Astrocyte (in vitro differentiated cells and primary cell): ENCODE measurements around the gene ANKDD1B. TPM values are rescaled to one million over a fixed set of nuclear protein-coding genes. Genes with fewer than 3 reads are reported as not detected.

Source experiments
- DNase-seq: peaks from one replicate; pipeline ENCODE4 v3.0.0-alpha.2; 2010; ENCODE audit warnings: low read depth
- FAIRE-seq: peaks from 2 replicates; lab custom pipeline; 2011; peaks lifted over from hg19 to GRCh38; lab: Jason Lieb, UNC
- H2AFZ ChIP-seq: 2 replicates; pipeline ENCODE4 v1.6.0; 2012; ENCODE audit warnings: low read depth, low read length, inconsistent platforms
- H3K27ac ChIP-seq: 2 replicates; pipeline ENCODE4 v1.5.1; 2011; ENCODE audit warnings: low read depth, low read length, inconsistent platforms
- H3K27me3 ChIP-seq: 2 replicates; pipeline ENCODE4 v1.6.0; 2011; ENCODE audit warnings: low read length, inconsistent platforms; ENCODE audit not compliant: insufficient read depth
- H3K36me3 ChIP-seq: 2 replicates; pipeline ENCODE4 v1.5.1; 2011; ENCODE audit warnings: low read length, inconsistent platforms; ENCODE audit not compliant: insufficient read depth
- H3K4me1 ChIP-seq: 2 replicates; pipeline ENCODE4 v1.5.1; 2011; ENCODE audit warnings: low read length, inconsistent platforms; ENCODE audit not compliant: insufficient read depth
- H3K4me2 ChIP-seq: 2 replicates; pipeline ENCODE4 v1.6.0; 2012; ENCODE audit warnings: low read length, inconsistent platforms
- H3K4me3 ChIP-seq: 2 replicates; pipeline ENCODE4 v1.5.1; 2011; ENCODE audit warnings: low read depth, mild to moderate bottlenecking, low read length, inconsistent platforms; ENCODE audit not compliant: insufficient read depth
- H3K79me2 ChIP-seq: 2 replicates; pipeline ENCODE4 v1.6.0; 2012; ENCODE audit warnings: mild to moderate bottlenecking, low read length, inconsistent platforms; ENCODE audit not compliant: insufficient read depth
- H3K9ac ChIP-seq: 2 replicates; pipeline ENCODE4 v1.6.0; 2012; ENCODE audit warnings: mild to moderate bottlenecking, low read length, inconsistent platforms
- H3K9me3 ChIP-seq: 2 replicates; pipeline ENCODE4 v1.5.1; 2012; ENCODE audit warnings: low read depth, mild to moderate bottlenecking, low read length, inconsistent platforms; ENCODE audit not compliant: insufficient read depth
- H4K20me1 ChIP-seq: 2 replicates; pipeline ENCODE4 v1.6.0; 2012; ENCODE audit warnings: low read length, inconsistent platforms; ENCODE audit not compliant: insufficient read depth
- H3K27ac Mint-ChIP-seq: one replicate; pipeline ENCODE4 v1.8.0; 2021; ENCODE audit warnings: mild to moderate bottlenecking, mixed read lengths; ENCODE audit not compliant: unreplicated experiment
- H3K27me3 Mint-ChIP-seq: one replicate; pipeline ENCODE4 v1.8.0; 2021; ENCODE audit warnings: low read depth, mixed read lengths; ENCODE audit not compliant: unreplicated experiment
- H3K36me3 Mint-ChIP-seq: one replicate; pipeline ENCODE4 v1.8.0; 2021; ENCODE audit warnings: low read depth, mixed read lengths; ENCODE audit not compliant: unreplicated experiment
- H3K4me1 Mint-ChIP-seq: one replicate; pipeline ENCODE4 v1.8.0; 2021; ENCODE audit warnings: low read depth, mixed read lengths; ENCODE audit not compliant: unreplicated experiment
- H3K4me3 Mint-ChIP-seq: one replicate; pipeline ENCODE4 v1.8.0; 2021; ENCODE audit warnings: mild to moderate bottlenecking, moderate library complexity, mixed read lengths; ENCODE audit not compliant: unreplicated experiment
- H3K9me3 Mint-ChIP-seq: one replicate; pipeline ENCODE4 v1.8.0; 2021; ENCODE audit warnings: mild to moderate bottlenecking, mixed read lengths; ENCODE audit not compliant: unreplicated experiment
- EZH2 ChIP-seq: IDR thresholded peaks from 2 replicates; pipeline ENCODE4 v1.6.1; 2012; ENCODE audit warnings: mild to moderate bottlenecking, low read length, inconsistent platforms; ENCODE audit not compliant: insufficient read depth
- total RNA-seq: library from RNA; stranded (reverse); gene quantifications from 2 replicates; pipeline ENCODE4 v1.2.1, GENCODE V29; 2021
- TF ChIP-seq, protein P1 (sequence below): IDR thresholded peaks from 2 replicates; pipeline ENCODE4 v1.5.1; 2011; ENCODE audit warnings: low read depth, mild to moderate bottlenecking, inconsistent platforms, low read length, moderate library complexity; ENCODE audit not compliant: insufficient read depth

ANKDD1B gene
- total RNA-seq, 1 donor from 2014 or later, result 0.59 TPM

DNA sequence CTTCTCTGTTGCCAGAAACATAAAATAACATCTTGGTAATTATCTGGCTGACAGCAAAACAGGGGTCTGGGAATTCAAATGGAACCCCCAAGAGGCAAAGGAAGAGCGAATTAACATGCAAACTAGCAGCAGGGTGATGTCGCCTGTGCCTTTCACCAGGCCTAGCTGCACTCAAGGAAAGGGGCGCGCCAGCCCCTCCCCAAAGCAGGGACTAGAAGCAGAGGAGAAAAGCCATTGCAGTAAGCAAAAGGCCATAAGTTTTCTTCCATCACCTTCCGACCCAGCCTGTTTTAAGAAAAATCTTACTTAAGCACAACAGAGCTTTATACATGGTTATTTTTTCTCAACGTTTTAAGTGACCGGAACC, 105.4 kb downstream of the ANKDD1B start:
- H3K4me1 Mint-ChIP-seq, result peaks cover 5% of the 10 kb centered on the region
- peak overlapping the region; percentile 95 for H3K4me2 ChIP-seq

DNA sequence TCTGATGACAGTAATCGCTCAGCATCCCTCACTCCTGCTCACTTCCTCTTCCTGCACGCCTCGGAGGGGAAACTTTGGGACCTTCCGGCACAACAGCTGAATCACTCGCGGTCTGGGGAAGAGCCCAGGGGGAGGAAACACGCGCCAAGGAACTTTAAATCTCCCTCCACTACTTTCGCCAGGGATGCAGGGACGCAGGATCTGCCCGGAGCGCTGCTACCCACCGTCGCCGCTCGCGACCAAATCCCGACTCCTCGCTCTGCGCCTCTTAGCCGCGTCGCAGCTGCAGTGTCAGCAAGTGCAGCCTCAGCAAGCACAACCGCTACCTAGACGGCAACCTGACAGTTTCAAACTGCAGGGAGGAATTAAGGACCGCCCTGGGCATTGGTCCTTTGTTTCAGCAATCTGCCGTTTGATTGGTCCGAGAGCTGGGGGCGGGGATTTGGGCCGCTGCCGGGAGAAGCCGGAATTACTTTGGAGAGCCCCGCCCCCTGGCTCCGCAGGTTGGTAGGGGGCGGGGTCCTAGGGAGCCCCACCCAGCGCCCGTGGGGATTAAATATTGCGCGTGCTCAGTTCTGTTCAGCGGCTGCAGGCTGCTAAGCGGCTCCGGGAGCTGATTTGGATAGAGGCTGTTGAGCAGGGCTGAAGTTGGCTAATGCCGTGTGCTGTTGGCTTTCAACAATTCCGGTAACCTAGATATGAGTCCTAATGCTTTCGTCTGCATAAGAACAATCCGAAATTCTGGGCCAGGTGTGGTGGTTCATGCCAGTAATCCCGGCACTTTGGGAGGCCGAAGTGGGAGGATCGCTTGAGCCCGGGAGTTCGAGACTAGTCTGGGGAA, 106.0 kb downstream of the ANKDD1B start, which contains the start of gene POC5:
Gene POC5 (minus strand): TSS at position 356 of the 841 bp plus-strand sequence. CDS start 4,500 bp downstream, outside the sequence.
- TF ChIP-seq, protein P1, sequence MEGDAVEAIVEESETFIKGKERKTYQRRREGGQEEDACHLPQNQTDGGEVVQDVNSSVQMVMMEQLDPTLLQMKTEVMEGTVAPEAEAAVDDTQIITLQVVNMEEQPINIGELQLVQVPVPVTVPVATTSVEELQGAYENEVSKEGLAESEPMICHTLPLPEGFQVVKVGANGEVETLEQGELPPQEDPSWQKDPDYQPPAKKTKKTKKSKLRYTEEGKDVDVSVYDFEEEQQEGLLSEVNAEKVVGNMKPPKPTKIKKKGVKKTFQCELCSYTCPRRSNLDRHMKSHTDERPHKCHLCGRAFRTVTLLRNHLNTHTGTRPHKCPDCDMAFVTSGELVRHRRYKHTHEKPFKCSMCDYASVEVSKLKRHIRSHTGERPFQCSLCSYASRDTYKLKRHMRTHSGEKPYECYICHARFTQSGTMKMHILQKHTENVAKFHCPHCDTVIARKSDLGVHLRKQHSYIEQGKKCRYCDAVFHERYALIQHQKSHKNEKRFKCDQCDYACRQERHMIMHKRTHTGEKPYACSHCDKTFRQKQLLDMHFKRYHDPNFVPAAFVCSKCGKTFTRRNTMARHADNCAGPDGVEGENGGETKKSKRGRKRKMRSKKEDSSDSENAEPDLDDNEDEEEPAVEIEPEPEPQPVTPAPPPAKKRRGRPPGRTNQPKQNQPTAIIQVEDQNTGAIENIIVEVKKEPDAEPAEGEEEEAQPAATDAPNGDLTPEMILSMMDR, result no peak
- no peak for TF ChIP-seq EZH2
- peaks cover 5% of the 10 kb centered on the region for H3K4me1 Mint-ChIP-seq
- Histone ChIP-seq H3K4me3 (peak within 1 kb of the TSS; percentile 94), H2AFZ (peak within 1 kb of the TSS; percentile 95), H3K36me3 (no peaks in the 10 kb centered on the region), H3K27ac (peak within 1 kb of the TSS; percentile 86), H3K9ac (peak within 1 kb of the TSS; percentile 86), H3K9me3 (no peaks in the 10 kb centered on the region), H3K27me3 (peaks cover 2% of the 10 kb centered on the region), H4K20me1 (no peaks in the 10 kb centered on the region), H3K4me2 (peak within 1 kb of the TSS; percentile 95), H3K79me2 (peaks cover 31% of the 10 kb centered on the region), H3K4me1 (peaks cover 8% of the 10 kb centered on the region)
- peaks cover 1% of the 10 kb centered on the region for H3K27me3 Mint-ChIP-seq
- peaks cover 2% of the 10 kb centered on the region for H3K9me3 Mint-ChIP-seq
- H3K36me3 Mint-ChIP-seq, result no peaks in the 10 kb centered on the region
- DNase-seq (peak; percentile 89), FAIRE-seq (peak; percentile 82)
- peak within 1 kb of the TSS; percentile 96 for H3K27ac Mint-ChIP-seq
- peak within 1 kb of the TSS; percentile 98 for H3K4me3 Mint-ChIP-seq

More for the DNA sequence above, 105.4 kb downstream of the ANKDD1B start:
- Histone ChIP-seq H3K79me2 (peaks cover 35% of the 10 kb centered on the region), H3K4me1 (peaks cover 8% of the 10 kb centered on the region), H3K36me3 (no peaks in the 10 kb centered on the region), H3K9ac (peak overlapping the region; percentile 86), H3K27ac (peak overlapping the region; percentile 86), H4K20me1 (no peaks in the 10 kb centered on the region), H3K27me3 (peaks cover 2% of the 10 kb centered on the region), H2AFZ (peak overlapping the region; percentile 95), H3K4me3 (peak overlapping the region; percentile 94), H3K9me3 (no peaks in the 10 kb centered on the region)
- Mint-ChIP-seq H3K27ac (peak overlapping the region; percentile 96), H3K27me3 (peaks cover 1% of the 10 kb centered on the region), H3K36me3 (no peaks in the 10 kb centered on the region), H3K4me3 (peak overlapping the region; percentile 98), H3K9me3 (peaks cover 2% of the 10 kb centered on the region)
- DNase-seq, result no peak
- no peak for TF ChIP-seq EZH2
- TF ChIP-seq, protein P1, result no peak
- FAIRE-seq, result no peak
